Measurements from ENCODE around the gene AADACL4. TPM values are rescaled to one million over a fixed set of nuclear protein-coding genes. Genes with fewer than 3 reads are reported as not detected.

AADACL4 gene
- total RNA-seq, 4 donors from 2014 or later: 0.59 TPM; not detected in 3

- intact Hi-C loops (cut with DNase I; ENCODE audit: low total_unique reads): no loop called here
- H3K4me3 ChIP-seq (ENCODE audit: low read depth, poor library complexity, severe bottlenecking): no peak overlapping the region
- TF ChIP-seq CTCF (IDR thresholded peaks at IDR 0.05) (no peak), POLR2A (IDR thresholded peaks at IDR 0.05) (no peak)
- WGBS, 2 donors: 70 to 78% methylated on average over 3 to 6 of the region's 6 CpGs
- DNase-seq (ENCODE audit: low spot score in 2 of 2): no peak
Observed at GRCh38 chr1:12602659-12603024, 41.2 kb upstream of the AADACL4 start.

GRCh38 chr1:12603224-12603623 is 40.7 kb upstream of the AADACL4 start:
- intact Hi-C loops (cut with DNase I; ENCODE audit: low total_unique reads): no loop called here
- no peak overlapping the region for H3K4me3 ChIP-seq (ENCODE audit: low read depth, poor library complexity, severe bottlenecking)
- no peak for DNase-seq (ENCODE audit: low spot score in 2 of 2)
- TF ChIP-seq POLR2A (IDR thresholded peaks at IDR 0.05): no peak
- no peak for TF ChIP-seq CTCF (IDR thresholded peaks at IDR 0.05)
- 78 to 82% methylated on average over 9 of the region's 9 CpGs for WGBS, 2 donors

- no peak for TF ChIP-seq POLR2A (IDR thresholded peaks at IDR 0.05)
- peak in 1 of 3 donors; percentile 71 for TF ChIP-seq CTCF (IDR thresholded peaks at IDR 0.05)
- intact Hi-C loops (cut with DNase I; ENCODE audit: low total_unique reads): no loop called here
- no peak overlapping the region for H3K4me3 ChIP-seq (ENCODE audit: low read depth, poor library complexity, severe bottlenecking)
Observed at GRCh38 chr1:12604114-12604874, 39.6 kb upstream of the AADACL4 start.

DNA sequence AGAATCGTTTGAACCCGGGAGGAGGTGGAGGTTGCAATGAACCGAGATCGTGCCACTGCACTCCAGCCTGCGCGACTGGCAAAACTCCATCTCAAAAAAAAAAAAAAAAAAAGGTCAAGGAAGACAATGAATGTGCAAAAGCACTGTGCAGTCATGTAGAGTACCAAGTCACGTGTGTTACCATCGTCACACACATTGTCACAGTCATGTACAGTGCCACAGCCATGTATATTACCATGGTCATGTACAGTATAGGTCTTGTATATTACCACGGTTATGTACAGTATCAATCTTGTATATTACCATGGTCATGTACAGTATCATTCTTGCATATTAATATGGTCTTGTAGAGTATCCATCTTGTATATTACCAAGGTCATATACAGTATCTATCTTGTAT is 38.9 kb upstream of the AADACL4 start:
- no peak overlapping the region for H3K4me3 ChIP-seq (ENCODE audit: low read depth, poor library complexity, severe bottlenecking)
- DNase-seq (ENCODE audit: low spot score in 2 of 2): no peak
- intact Hi-C loops (cut with DNase I; ENCODE audit: low total_unique reads): no loop called here
- TF ChIP-seq POLR2A (IDR thresholded peaks at IDR 0.05) (no peak), CTCF (IDR thresholded peaks at IDR 0.05) (no peak)
- WGBS, 2 donors: 86 to 88% methylated on average over 9 of the region's 9 CpGs

More at GRCh38 chr1:12604114-12604874, 39.6 kb upstream of the AADACL4 start:
- DNase-seq (ENCODE audit: low spot score in 2 of 2): peak in 1 of 2 donors; percentile 43
- WGBS, 2 donors: 77 to 86% methylated on average over 16 of the region's 16 CpGs

DNA sequence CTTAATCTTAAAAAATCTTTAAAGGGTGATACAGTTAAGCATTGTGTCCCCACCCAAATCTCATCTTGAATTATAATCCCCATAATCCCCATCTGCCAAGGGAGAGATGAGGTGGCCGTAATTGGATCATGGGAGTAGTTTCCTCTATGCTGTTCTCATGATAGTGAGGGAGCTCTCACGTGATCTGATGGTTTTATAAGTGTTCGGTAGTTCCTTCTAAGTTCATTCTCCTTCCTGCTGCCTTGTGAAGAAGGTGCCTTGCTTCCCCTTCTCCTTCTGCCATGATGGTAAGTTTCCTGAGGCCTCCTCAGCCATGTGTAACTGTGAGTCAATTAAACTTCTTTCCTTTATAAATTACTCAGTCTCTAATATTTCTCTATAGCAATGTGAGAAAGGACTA is 36.6 kb upstream of the AADACL4 start:
- intact Hi-C loops (cut with DNase I; ENCODE audit: low total_unique reads): no loop called here
- 80 to 84% methylated on average over 3 of the region's 3 CpGs for WGBS, 2 donors
- no peak for DNase-seq (ENCODE audit: low spot score in 2 of 2)
- no peak overlapping the region for H3K4me3 ChIP-seq (ENCODE audit: low read depth, poor library complexity, severe bottlenecking)
- TF ChIP-seq POLR2A (IDR thresholded peaks at IDR 0.05) (no peak), CTCF (IDR thresholded peaks at IDR 0.05) (no peak)

All from lower leg skin (tissue), 4 donors.